AG09309 (cell line): ENCODE measurements around the gene TUBB8.

Experiments
- DNase-seq: peaks from one replicate; pipeline ENCODE4 v3.0.0-alpha.2; 2010; ENCODE audit warnings: low read depth
- H3K4me3 ChIP-seq: 2 replicates; pipeline ENCODE4 v1.5.1; 2011; ENCODE audit warnings: mild to moderate bottlenecking, low read depth, low read length, moderate library complexity; ENCODE audit not compliant: control insufficient read depth
- CTCF ChIP-seq: IDR thresholded peaks from 2 replicates; pipeline ENCODE4 v1.5.1; 2011; ENCODE audit warnings: mild to moderate bottlenecking, low read depth, low read length, inconsistent platforms; ENCODE audit not compliant: insufficient read depth, control insufficient read depth; ENCODE audit errors: missing control alignments

TUBB8 gene

GRCh38 chr10:90161-90560 is 41.1 kb upstream of the TUBB8 start:
- H3K4me3 ChIP-seq: no peak overlapping the region
- TF ChIP-seq CTCF: no peak
- no peak for DNase-seq

GRCh38 chr10:89248-89647 is 40.2 kb upstream of the TUBB8 start:
- no peak for TF ChIP-seq CTCF
- DNase-seq: no peak
- no peak overlapping the region for H3K4me3 ChIP-seq

- no peak overlapping the region for H3K4me3 ChIP-seq
- no peak for TF ChIP-seq CTCF
- no peak for DNase-seq
Observed at GRCh38 chr10:88253-88652, 39.2 kb upstream of the TUBB8 start.

GRCh38 chr10:87177-88080 is 38.3 kb upstream of the TUBB8 start:
- no peak for DNase-seq
- H3K4me3 ChIP-seq: no peak overlapping the region
- no peak for TF ChIP-seq CTCF

GRCh38 chr10:86031-86430 is 36.9 kb upstream of the TUBB8 start:
- TF ChIP-seq CTCF: no peak
- DNase-seq: no peak
- no peak overlapping the region for H3K4me3 ChIP-seq

GRCh38 chr10:85044-85443 is 35.9 kb upstream of the TUBB8 start:
- no peak for TF ChIP-seq CTCF
- no peak for DNase-seq
- no peak overlapping the region for H3K4me3 ChIP-seq
